Activated naive CD8-positive, alpha-beta T cell treated with anti-CD3 and anti-CD28 coated beads, Interleukin-2, amount 50 U/mL, for 24 hours (primary cell): ENCODE results near the gene B4GALNT4.
"Not testable (repeated sequence)": the region's sequence is repeated elsewhere in the genome, so short reads cannot be mapped to it uniquely, and the experiment has no call there.

Experiments used
- ATAC-seq: fragments of 150-1000 bp; cut with Tn5 transposase; one replicate; pipeline ENCODE4 v1.10.0; 2021
- DNase-seq: peaks from one replicate; pipeline ENCODE4 v3.0.0; 2021
- H3K27ac Mint-ChIP-seq: one replicate; pipeline ENCODE4 v1.8.0; 2021; ENCODE audit warnings: mild to moderate bottlenecking, mixed read lengths
- H3K27me3 Mint-ChIP-seq: one replicate; pipeline ENCODE4 v1.8.0; 2021; ENCODE audit warnings: mixed read lengths
- H3K36me3 Mint-ChIP-seq: one replicate; pipeline ENCODE4 v1.8.0; 2021; ENCODE audit warnings: low read depth, mixed read lengths
- H3K4me1 Mint-ChIP-seq: one replicate; pipeline ENCODE4 v1.8.0; 2021; ENCODE audit warnings: mixed read lengths
- H3K4me3 Mint-ChIP-seq: one replicate; pipeline ENCODE4 v1.8.0; 2021; ENCODE audit warnings: mild to moderate bottlenecking, moderate library complexity, mixed read lengths
- H3K9me3 Mint-ChIP-seq: one replicate; pipeline ENCODE4 v1.8.0; 2021; ENCODE audit warnings: mixed read lengths

The B4GALNT4 gene

DNA sequence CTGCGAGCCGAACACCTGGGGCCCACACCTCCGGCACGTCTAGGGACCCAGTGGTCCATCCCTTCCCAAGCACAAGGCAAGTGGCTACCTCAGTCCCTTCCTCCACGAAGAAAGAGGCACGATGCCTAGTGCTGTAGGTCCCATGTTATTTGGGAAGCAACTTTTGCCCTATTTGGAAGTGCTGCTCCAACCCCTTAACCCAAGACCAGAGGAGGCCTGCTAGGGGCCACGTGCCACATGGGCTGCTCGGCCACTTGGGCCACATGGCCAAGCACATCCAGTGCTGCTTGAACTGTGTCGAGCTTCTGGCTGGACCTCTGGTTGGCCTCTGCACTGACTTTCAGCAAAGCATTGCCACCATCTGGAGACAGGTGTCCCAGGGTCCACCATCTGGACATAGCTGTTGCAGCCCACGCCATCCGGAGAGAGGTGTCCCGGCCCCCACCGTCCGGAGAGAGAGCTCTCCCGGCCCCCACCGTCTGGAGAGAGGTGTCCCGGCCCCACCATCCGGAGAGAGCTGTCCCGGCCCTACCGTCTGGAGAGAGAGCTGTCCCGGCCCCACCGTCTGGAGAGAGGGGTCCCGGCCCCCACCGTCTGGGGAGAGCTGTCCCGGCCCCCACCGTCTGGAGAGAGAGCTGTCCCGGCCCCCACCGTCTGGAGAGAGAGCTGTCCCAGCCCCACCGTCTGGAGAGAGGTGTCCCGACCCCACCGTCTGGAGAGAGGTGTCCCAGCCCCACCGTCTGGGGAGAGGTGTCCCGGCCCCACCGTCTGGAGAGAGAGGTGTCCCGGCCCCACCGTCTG, 6.5 kb upstream of the B4GALNT4 start:
- Mint-ChIP-seq H3K36me3 (no peaks in the 10 kb centered on the region), H3K27ac (no peak overlapping the region), H3K4me1 (peaks cover 8% of the 10 kb centered on the region), H3K9me3 (no peaks in the 10 kb centered on the region), H3K27me3 (peaks cover 25% of the 10 kb centered on the region), H3K4me3 (no peak overlapping the region)
- no peak for ATAC-seq
- no peak for DNase-seq

DNA sequence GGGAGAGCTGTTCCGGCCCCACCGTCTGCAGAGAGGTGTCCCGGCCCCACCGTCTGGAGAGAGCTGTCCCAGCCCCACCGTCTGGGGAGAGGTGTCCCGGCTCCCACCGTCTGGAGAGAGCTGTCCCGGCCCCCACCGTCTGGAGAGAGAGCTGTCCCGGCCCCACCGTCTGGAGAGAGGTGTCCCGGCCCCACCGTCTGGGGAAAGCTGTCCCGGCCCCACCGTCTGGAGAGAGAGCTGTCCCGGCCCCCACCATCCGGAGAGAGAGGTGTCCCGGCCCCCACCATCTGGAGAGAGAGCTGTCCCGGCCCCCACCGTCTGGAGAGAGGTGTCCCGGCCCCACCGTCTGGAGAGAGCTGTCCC, 5.9 kb upstream of the B4GALNT4 start:
- H3K9me3 Mint-ChIP-seq, H3K36me3 Mint-ChIP-seq, H3K4me3 Mint-ChIP-seq, DNase-seq, ATAC-seq, H3K27ac Mint-ChIP-seq: not testable (repeated sequence)
- H3K27me3 Mint-ChIP-seq, result peaks cover 31% of the 10 kb centered on the region
- H3K4me1 Mint-ChIP-seq, result peaks cover 10% of the 10 kb centered on the region

DNA sequence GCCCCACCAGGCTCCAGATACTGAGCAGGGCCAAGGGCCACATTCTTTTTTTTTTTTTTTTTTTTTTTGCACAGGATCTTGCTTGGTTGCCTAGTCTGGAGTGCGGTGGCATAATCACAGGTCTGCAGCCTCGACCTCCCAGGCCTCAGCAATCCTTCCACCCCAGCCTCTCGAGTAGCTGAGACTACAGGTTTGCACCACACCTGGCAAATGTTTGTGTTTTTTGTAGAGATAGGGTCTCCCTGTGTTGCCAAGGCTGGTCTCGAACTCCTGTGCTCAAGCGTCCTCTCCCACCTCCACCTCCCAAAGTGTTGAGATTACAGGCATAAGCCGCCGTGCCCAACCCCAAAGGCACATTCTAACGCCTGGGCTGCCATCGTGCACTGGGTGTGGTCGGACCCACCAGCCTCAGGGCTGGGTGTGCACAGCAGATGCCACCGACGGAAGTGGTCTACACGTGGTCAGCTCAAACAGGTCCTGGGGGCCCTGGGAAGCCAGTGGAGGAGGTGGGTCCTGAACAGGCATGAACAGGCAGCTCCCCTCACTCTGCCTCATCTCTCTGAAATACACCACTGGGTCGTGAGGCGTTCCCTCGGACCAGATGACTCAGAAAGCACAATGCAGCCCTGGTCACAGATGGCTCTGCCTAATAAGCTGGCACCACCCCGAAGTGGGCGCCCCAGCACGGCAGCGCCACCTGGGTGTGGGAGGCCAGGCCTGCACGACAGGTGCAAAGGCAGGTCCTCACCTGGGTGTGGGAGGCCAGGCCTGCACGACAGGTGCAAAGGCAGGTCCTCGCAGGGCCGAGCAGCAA, 5.1 kb upstream of the B4GALNT4 start:
- no peaks in the 10 kb centered on the region for H3K36me3 Mint-ChIP-seq
- H3K27me3 Mint-ChIP-seq, result peaks cover 34% of the 10 kb centered on the region
- no peak overlapping the region for H3K4me3 Mint-ChIP-seq
- peaks cover 11% of the 10 kb centered on the region for H3K4me1 Mint-ChIP-seq
- ATAC-seq, result peak; percentile 64
- DNase-seq, result peak; percentile 60
- H3K27ac Mint-ChIP-seq, result no peak overlapping the region
- H3K9me3 Mint-ChIP-seq, result no peaks in the 10 kb centered on the region

DNA sequence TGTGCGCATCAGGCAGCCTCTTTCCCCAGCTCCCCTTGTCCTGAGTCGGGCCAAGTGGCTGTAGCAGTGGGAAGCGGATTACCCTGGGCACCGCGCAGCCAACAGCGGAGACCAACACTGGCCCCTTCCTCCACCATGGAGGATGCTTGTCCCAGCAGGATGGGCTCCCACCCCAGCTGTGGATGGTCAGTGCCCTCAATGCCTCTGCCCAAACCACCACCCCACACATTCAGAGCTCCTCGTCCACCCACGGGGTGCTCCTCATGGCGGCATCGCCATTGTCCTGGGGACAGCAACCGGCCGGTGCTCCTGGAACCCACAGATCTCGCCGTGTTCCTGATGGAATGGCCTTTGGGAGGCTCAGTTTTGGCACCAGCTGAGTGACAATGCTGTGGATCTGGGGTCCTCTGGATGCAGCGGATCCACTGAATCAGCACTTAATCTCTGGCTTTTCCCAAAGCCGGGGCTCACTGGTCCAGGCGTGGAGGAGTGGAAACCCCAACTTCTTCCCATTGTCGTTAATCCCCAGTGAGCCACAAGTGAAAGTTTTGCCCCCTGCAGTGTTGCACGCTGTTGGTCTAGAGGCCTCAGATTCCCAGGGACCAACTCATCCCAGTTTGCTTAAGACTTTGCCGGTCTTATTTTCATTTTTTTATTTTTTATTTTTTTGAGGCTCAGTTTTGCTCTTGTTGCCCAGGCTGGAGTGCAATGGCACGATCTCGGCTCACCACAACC, 4.1 kb upstream of the B4GALNT4 start:
- no peak overlapping the region for H3K27ac Mint-ChIP-seq
- no peak for ATAC-seq
- no peaks in the 10 kb centered on the region for H3K36me3 Mint-ChIP-seq
- no peak for DNase-seq
- H3K27me3 Mint-ChIP-seq, result peaks cover 32% of the 10 kb centered on the region
- H3K4me1 Mint-ChIP-seq, result peaks cover 8% of the 10 kb centered on the region
- H3K4me3 Mint-ChIP-seq, result no peak overlapping the region
- H3K9me3 Mint-ChIP-seq, result no peaks in the 10 kb centered on the region

DNA sequence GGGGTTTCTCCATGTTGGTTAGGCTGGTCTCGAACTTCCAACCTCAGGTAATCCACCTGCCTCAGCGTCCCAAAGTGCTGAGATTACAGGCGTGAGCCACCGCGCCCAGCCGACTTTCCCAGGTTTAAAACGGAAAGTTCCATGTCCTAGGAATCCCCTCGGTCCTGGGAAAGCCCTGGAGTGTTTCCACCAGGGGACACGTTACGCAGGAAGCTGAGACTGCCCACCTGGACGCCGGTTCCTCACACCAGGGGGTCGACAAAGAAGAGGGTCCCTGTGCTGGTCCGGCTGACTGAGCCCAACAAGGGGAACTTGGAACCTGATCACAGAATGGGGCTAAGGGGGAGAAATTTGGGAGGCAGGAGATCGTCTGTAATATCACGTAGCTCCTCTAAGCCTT, 3.5 kb upstream of the B4GALNT4 start:
- Mint-ChIP-seq H3K27ac (no peak overlapping the region), H3K27me3 (peaks cover 38% of the 10 kb centered on the region), H3K9me3 (no peaks in the 10 kb centered on the region), H3K4me1 (peaks cover 8% of the 10 kb centered on the region), H3K4me3 (no peak overlapping the region), H3K36me3 (no peaks in the 10 kb centered on the region)
- ATAC-seq, result no peak
- DNase-seq, result no peak

DNA sequence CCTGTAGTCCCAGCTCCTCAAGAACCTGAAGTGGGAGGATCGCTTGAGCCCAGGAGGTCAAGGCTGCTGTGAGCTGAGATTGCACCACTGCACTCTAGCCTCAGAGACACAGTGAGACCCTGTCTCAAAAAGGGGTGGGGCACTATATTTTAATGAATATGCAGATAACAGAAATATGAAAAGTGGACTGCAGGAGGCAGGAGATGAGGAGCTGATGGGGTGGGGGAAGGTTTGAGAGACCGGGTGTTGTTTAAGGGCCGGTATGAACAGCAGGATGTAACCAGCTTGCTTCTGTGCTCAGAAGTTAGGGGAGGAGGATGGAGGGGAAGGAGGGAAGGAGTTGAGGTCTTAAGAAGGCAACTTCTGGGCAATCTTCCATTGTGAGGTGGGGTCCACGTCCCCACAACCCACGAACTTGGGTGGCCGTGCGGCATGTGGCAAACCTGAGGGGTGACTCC, 1.3 kb upstream of the B4GALNT4 start:
- Mint-ChIP-seq H3K36me3 (no peaks in the 10 kb centered on the region), H3K4me1 (peaks cover 5% of the 10 kb centered on the region), H3K4me3 (peak overlapping the region; percentile 33), H3K27ac (no peak overlapping the region), H3K27me3 (peaks cover 41% of the 10 kb centered on the region), H3K9me3 (no peaks in the 10 kb centered on the region)
- DNase-seq (no peak), ATAC-seq (no peak)

DNA sequence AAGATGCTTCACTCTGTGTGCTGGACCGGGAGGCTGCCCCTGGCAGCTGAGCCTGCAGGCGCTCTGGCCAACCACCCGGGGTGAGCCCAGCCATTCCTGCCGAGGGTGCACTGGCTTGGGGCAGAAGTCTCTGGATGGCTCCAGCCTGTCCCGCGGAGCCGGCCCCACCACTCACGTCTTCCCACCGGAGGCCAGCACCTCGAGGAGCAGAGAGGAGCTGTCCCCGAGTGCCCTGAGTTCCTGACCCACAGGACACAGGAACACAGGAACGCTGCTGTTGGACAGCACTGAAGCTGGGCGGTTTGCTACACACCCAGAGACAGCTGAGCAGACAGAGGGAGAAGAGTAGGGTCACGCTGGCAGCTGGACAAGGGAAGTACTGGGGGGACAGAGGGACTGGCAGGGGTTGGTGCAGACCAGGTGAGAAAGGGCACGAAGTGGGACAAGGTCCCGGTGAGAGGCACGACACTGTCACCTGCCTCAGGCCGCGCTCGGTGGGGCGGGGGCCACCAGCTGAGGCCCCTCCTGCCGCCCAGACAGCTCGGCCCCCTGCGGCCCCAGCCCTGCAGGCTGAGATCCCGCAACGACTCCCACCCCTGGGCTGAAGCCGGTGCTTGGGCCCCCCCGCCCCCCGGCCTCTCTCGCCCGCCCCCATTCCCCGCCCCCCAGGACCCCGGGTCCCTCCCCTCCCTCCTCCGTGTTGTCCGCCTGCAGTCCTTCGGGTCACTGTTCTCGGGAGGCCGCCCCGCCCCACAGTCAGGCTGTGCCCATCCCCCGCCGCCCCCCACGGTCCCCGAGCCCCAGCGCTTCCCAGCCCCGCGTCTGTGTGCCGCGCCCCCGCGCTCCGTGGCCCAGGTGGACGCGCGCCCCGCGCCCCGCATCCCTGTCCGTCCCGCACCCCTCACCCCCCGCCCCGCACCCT, 624 bp upstream of the B4GALNT4 start:
- no peak for ATAC-seq
- DNase-seq, result no peak
- Mint-ChIP-seq H3K27ac (no peak overlapping the region), H3K4me1 (peaks cover 5% of the 10 kb centered on the region), H3K4me3 (peak overlapping the region; percentile 69), H3K27me3 (peaks cover 41% of the 10 kb centered on the region), H3K9me3 (no peaks in the 10 kb centered on the region), H3K36me3 (no peaks in the 10 kb centered on the region)

DNA sequence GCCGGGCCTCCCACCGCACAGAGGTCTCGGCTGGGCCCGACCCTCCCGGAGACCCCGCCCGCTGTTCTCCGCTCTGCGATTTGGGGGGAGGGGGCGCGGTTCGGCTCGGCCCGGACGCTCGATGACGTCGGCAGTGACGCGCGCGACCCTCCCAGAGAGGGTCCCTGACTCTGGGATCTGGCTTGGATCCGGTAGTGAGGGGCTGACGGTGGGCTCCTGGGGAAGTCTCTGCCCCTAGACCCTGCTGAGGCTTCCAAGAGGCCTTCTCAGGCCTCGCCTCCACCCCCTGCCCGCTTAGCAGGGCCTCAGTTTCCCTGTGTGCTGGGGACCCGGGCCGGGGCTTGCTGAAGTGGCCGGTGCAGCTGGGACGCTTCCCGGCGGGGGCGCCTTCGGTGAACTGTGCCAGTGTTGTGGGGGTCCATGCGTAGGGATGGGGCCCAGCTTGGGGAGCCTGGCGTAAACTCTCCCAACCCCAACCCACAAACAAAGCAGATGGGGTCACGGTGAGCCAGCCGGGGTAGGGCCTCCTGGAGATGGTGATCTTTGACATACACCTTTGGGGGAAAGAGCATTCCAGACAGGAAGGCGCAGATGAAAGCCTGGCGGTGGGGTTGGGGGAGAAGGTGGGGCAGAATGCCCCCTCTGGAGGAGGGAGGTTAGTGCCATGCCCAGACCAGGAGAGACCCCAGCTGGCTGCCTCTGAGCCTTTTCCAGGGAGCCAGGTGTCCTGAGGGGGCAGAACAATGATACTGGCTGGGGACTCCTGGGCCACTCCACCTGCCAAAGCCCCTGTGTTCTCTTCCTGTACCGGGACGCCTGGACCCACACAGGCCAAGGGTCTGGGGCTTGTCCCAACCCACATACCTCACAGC, 1.0 kb downstream of the B4GALNT4 start:
- no peaks in the 10 kb centered on the region for H3K36me3 Mint-ChIP-seq
- DNase-seq, result no peak
- no peak overlapping the region for H3K27ac Mint-ChIP-seq
- peak overlapping the region; percentile 36 for H3K4me3 Mint-ChIP-seq
- no peaks in the 10 kb centered on the region for H3K9me3 Mint-ChIP-seq
- peaks cover 35% of the 10 kb centered on the region for H3K27me3 Mint-ChIP-seq
- H3K4me1 Mint-ChIP-seq, result peaks cover 5% of the 10 kb centered on the region
- ATAC-seq, result no peak

DNA sequence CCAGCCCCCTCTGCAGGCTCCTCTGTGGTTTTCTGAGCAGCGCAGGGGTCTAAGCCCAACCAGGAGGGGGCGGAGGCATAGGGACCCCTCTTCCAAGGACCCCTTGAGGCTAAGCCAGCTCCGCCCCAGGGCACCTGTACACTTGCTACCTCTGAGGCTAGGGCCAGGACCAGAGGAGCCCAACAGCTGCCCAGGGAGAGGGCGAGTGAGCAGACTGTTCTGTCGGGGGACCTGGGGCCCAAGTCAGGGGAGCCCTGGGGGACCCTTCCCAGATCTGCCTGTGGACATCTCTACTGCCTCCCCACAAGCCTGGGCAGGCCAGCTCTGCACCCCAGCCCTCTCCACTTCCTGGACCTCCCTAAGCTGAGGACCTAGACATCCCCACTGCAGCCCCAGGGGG, 1.8 kb downstream of the B4GALNT4 start:
- H3K4me3 Mint-ChIP-seq, result no peak overlapping the region

DNA sequence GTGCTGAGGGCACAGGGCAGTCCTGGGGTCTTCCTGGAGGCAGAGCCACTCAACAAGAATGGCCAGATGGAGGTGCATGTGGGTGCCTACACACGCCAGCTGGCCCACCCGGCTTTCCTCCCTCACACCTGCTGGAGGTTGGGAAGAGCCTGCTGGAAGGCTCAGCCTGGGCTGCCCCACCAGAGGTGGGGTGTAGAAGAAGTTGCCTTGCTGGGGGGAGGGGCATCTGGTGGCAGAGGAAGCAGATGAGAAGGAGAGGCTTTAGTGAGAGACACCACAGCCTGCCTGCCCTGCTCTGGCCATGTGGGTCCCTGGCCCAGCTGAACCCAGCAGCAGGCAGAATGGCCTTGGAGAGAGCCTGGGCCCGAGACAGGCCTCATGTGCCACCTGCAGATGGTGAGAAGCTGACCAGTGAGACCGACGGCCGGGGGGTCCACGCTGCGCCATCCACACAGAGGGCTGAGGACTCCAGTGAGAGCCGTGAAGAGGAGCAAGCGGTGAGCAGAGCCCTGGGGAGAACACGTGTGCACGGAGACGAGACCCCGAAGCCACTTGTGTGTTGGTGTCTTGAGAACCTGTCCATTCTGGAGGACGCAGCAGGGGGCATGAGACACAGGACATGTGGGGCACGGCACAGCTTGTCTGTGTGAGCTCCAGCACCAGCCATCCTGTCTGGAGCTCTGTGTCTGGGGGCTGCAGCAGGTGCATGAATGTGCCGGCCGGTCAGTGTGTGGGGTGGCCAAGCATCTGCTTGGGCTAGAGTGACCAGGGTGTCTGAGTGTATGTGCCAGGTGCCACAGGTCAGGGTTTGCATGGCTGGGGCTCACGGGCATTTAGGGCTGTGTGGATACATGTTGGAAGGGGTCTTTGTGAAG, 2.7 kb downstream of the B4GALNT4 start:
- ATAC-seq (no peak), DNase-seq (no peak)
- Mint-ChIP-seq H3K4me3 (no peak overlapping the region), H3K27me3 (peaks cover 26% of the 10 kb centered on the region), H3K4me1 (peaks cover 5% of the 10 kb centered on the region), H3K27ac (no peak overlapping the region), H3K36me3 (no peaks in the 10 kb centered on the region), H3K9me3 (no peaks in the 10 kb centered on the region)

More for the DNA sequence above, 1.8 kb downstream of the B4GALNT4 start:
- H3K27me3 Mint-ChIP-seq, result peaks cover 31% of the 10 kb centered on the region
- ATAC-seq (peak; percentile 3), DNase-seq (no peak)
- no peaks in the 10 kb centered on the region for H3K36me3 Mint-ChIP-seq
- H3K4me1 Mint-ChIP-seq, result peaks cover 5% of the 10 kb centered on the region
- no peak overlapping the region for H3K27ac Mint-ChIP-seq
- no peaks in the 10 kb centered on the region for H3K9me3 Mint-ChIP-seq

DNA sequence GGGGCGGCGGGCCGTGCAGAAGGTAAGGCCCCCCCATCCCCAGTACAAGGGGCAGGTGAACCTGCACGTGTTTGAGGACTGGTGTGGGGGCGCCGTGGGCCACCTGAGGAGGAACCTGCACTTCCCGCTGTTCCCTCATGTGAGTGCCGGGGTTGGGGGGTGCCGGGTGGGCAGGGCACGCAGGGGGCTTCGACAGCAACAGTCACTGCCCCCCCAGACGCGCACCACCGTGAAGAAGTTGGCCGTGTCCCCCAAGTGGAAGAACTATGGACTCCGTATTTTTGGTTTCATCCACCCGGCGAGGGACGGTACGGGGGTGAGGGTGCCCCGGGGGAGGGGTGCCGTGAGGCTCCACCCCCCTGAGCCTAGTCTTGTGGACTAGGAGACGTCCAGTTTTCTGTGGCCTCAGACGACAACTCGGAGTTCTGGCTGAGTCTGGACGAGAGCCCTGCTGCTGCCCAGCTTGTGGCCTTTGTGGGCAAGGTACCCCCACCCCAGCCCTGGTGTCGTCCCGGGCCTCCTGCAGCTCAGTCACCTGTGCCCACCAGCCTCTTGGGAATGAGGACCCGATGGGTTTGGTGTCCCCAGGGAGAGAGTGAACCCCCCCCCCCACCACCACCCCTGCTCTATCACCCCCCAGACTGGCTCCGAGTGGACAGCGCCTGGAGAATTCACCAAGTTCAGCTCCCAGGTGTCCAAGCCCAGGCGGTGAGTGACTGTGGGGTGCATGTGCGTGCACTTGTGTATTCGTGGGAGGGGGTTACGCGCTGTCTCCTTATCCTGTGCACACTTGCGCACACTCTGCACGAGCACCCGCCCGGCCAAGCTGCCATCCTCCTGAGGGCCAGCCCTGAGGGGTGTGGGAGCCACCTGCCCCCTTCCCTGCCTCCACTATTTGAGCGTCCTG, 3.8 kb downstream of the B4GALNT4 start:
- Mint-ChIP-seq H3K4me1 (peaks cover 3% of the 10 kb centered on the region), H3K9me3 (no peaks in the 10 kb centered on the region), H3K4me3 (no peak overlapping the region), H3K36me3 (no peaks in the 10 kb centered on the region), H3K27ac (no peak overlapping the region), H3K27me3 (peaks cover 15% of the 10 kb centered on the region)
- no peak for DNase-seq
- ATAC-seq, result no peak
